Peyer's patch (tissue), 4 donors: ENCODE results near the gene MST1. TPM values are rescaled to one million over a fixed set of nuclear protein-coding genes. Genes with fewer than 3 reads are reported as not detected.

ENCODE experiments used
- DNase-seq, 3 donors: peaks; one replicate each; pipeline ENCODE4 v3.0.0-alpha.2; 2017 to 2019
- H3K27ac ChIP-seq, 4 donors: fragments of 200-600 bp; sonication (generic); one replicate each; pipeline ENCODE4 v1.5.1; 2016 to 2019
- H3K27me3 ChIP-seq, 2 donors: fragments of 200-600 bp; sonication (generic); one replicate each; pipeline ENCODE4 v1.5.1; 2019
- H3K36me3 ChIP-seq, 3 donors: fragments of 200-600 bp; sonication (generic); one replicate each; pipeline ENCODE4 v1.5.1; 2016 to 2019
- H3K4me1 ChIP-seq, 4 donors: fragments of 200-600 bp; sonication (generic); one replicate each; pipeline ENCODE4 v1.5.1; 2016 to 2019
- H3K4me3 ChIP-seq, 4 donors: fragments of 200-600 bp; sonication (generic); 1 replicate in 3 of 4; 2 replicates in 1 of 4; pipeline ENCODE4 v1.5.1; 2016 to 2019; ENCODE audit warnings: mild to moderate bottlenecking in 1 of 4
- H3K9me3 ChIP-seq, 4 donors: fragments of 200-600 bp; sonication (generic); one replicate each; pipeline ENCODE4 v1.5.1; 2016 to 2019; ENCODE audit warnings: mild to moderate bottlenecking in 1 of 4
- CTCF ChIP-seq, 6 experiments: fragments of 450-650 bp in 4 of 6; fragments of 200-600 bp in 2 of 6; sonication (generic) in 1 of 6; IDR thresholded peaks; one replicate each; pipeline ENCODE4 v1.5.1; 2017 to 2019; ENCODE audit warnings: antibody characterized with exemption in 6 of 6, mild to moderate bottlenecking in 3 of 6, moderate library complexity in 1 of 6
- POLR2A ChIP-seq, 2 donors: fragments of 450-650 bp; IDR thresholded peaks; one replicate each; pipeline ENCODE4 v1.5.1; 2017; ENCODE audit warnings: antibody characterized with exemption in 2 of 2, mild to moderate bottlenecking in 2 of 2, moderate library complexity in 2 of 2
- small RNA-seq, 2 donors: library from RNA; depleted of rRNA; stranded (forward); fragments of <200 nt; gene quantifications; one replicate each; pipeline ENCODE3, GENCODE V24; 2016
- total RNA-seq, 4 donors: library from RNA; depleted of rRNA; stranded (reverse); fragments of >200 nt; gene quantifications; one replicate each; pipeline ENCODE4 v1.1.0, GENCODE V29; 2016

The MST1 gene
- total RNA-seq, 4 donors from 2014 or later: 52.0 to 156 (median 93.3) TPM

DNA sequence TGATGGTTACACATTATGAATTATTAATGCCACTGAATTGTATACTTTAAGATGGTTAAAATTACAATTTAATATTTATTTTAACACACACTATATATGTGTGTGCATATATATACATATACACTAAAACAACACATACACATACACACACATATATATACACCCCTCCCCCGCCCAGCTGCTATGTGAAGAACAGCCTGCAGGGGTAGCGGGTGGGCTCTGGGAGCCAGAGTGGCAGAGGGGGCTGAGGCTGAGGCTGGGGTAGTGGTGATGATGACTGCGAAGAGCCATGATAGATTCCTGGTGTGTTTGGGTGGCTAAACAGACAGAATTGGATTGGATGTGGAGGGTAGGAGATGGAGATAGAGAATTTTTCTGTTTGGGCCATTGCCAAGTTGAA lies 54.5 kb downstream of the MST1 start:
- no peak for DNase-seq
- TF ChIP-seq POLR2A (IDR thresholded peaks at IDR 0.05): no peak
- TF ChIP-seq CTCF (IDR thresholded peaks at IDR 0.05): no peak
- Histone ChIP-seq H3K36me3 (no peaks in the 10 kb centered on the region), H3K4me3 (no peak overlapping the region), H3K9me3 (no peaks in the 10 kb centered on the region), H3K27me3 (no peaks in the 10 kb centered on the region), H3K27ac (no peak overlapping the region), H3K4me1 (no peaks in the 10 kb centered on the region)

Small RNAs within 50 kb of the gene (small RNA-seq; reads per million reads assigned to genes)
- 0 reads per million in 2 donors for gene AMIGO3

Other genes starting within 250 kb of the MST1 start
- gene DAG1, start 219.2 kb downstream of the MST1 start, total RNA-seq: 10 to 100 TPM; 11.6 to 79.2 (median 62.6) TPM
- gene BSN, start 135.0 kb downstream of the MST1 start, total RNA-seq: 1 to 10 TPM in 1 of 4 donors, under 1 TPM in 3; 0.18 to 3.3 (median 0.85) TPM
- gene APEH, start 15.1 kb downstream of the MST1 start, total RNA-seq: 100 to 1,000 TPM in 3 of 4 donors, 10 to 100 TPM in 1; 99.0 to 170 (median 119) TPM
- 100 to 1,000 TPM in 1 of 4 donors, 10 to 100 TPM in 3; 74.3 to 101 (median 84.3) TPM for gene RNF123, start 83 bp upstream of the MST1 start, total RNA-seq
- gene AMIGO3, start 30.2 kb upstream of the MST1 start, total RNA-seq: 1 to 10 TPM; 1.2 to 3.5 (median 2.9) TPM
- 10 to 100 TPM; 35.4 to 46.4 (median 40.7) TPM for gene GMPPB, start 34.5 kb upstream of the MST1 start, total RNA-seq
- 10 to 100 TPM; 30.6 to 56.1 (median 46.8) TPM for gene IP6K1, start 97.1 kb upstream of the MST1 start, total RNA-seq
- 1 to 10 TPM in 1 of 4 donors, not detected in 3; 1.0 TPM for gene CDHR4, start 110.4 kb upstream of the MST1 start, total RNA-seq
- gene INKA1, start 113.8 kb upstream of the MST1 start, total RNA-seq: 10 to 100 TPM in 1 of 4 donors, 1 to 10 TPM in 1, not detected in 2; 1.9 to 22.3 TPM
- gene UBA7, start 124.5 kb upstream of the MST1 start, total RNA-seq: 100 to 1,000 TPM; 155 to 349 (median 263) TPM
- 1 to 10 TPM; 2.1 to 8.3 (median 4.7) TPM for gene TRAIP, start 167.1 kb upstream of the MST1 start, total RNA-seq
- gene CAMKV, start 180.4 kb upstream of the MST1 start, total RNA-seq: 1 to 10 TPM in 2 of 4 donors, not detected in 2; 1.2 to 2.1 TPM
- 100 to 1,000 TPM in 3 of 4 donors, 10 to 100 TPM in 1; 23.1 to 233 (median 146) TPM for gene MST1R, start 214.4 kb upstream of the MST1 start, total RNA-seq
- 10 to 100 TPM; 19.0 to 32.3 (median 22.5) TPM for gene MON1A, start 240.3 kb upstream of the MST1 start, total RNA-seq